UCSD-AML1 (cell line): Measurements from ENCODE around the gene FYB1.
A peak's percentile ranks its signal among the peaks of the same experiment; 100 is the strongest.

Experiments
- DNase-seq: peaks from one replicate; lab custom pipeline; 2025; ENCODE audit not compliant: unreplicated experiment; lab: John Stamatoyannopoulos, UW

Gene FYB1

DNA sequence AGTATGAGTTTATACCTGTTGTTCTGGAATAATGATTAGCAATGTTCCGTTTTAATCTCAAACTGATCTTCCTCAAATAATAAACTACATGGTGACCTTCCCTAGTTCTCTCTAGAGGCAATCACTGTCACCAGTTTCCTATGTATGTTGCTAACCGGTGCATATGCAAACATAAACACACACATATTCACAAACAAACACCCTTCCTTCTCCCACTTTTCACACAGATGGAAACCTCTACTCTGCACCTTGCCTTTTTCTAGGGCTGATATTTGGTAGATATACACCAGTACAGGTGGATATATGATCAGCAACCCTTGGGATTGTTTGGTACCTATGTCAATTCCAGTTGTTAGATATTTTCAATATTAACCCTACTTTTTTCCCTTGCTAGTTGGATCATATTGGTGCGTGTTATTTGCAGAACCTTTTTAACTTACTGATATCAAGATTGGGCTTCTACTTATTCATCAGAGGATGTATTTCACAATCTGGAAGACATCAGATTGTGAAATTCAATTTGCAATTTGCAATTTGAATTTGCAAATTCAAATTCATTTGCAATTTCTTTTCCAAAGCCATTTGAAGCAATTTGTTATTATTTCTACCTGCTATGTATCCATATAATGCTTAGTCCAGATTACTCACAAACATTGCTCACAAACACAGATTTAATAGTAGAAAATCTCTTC lies 12.6 kb downstream of the FYB1 start:
- no peak for DNase-seq

DNA sequence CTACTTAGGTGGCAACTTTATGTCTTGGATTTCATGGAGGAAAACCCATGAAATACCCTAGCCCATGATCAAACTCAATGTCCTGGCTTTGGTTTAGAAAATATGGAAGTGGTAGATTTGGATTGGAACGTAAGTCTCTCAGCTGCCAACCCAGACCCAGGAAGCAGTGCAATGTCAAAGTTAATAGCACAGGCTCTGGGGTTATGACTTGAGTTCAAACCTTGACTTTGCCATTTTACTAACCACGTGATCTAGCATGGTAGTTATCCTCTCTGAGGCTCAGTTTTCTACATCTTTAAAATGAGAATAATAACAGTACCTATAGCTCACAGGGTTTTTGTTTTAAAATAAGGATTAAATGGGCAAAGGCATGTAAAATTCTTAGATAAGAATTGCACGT lies 13.8 kb downstream of the FYB1 start:
- DNase-seq = no peak

DNA sequence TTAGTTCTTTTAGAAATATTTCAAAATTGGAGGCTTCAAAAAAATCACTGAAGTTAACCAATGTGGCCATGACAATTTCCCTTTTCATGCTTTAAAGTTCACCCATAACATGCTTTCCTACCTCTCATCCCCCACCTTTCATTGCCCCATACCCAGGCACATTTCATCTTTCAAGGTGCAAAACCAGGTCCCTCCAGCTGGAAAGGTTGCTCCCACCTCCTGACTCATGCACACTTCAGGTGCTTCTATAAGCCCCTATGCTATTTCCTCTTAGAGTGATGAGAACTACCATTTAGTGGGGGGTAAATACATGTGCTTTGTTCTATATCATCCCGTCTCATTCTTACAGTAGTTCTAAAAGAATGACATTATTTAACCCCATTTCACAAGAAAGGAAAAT lies 15.4 kb downstream of the FYB1 start:
- DNase-seq = no peak

GRCh38 chr5:39203275-39203922 lies 16.0 kb downstream of the FYB1 start:
- DNase-seq = no peak

GRCh38 chr5:39202597-39203274 lies 16.6 kb downstream of the FYB1 start:
- no peak for DNase-seq

DNA sequence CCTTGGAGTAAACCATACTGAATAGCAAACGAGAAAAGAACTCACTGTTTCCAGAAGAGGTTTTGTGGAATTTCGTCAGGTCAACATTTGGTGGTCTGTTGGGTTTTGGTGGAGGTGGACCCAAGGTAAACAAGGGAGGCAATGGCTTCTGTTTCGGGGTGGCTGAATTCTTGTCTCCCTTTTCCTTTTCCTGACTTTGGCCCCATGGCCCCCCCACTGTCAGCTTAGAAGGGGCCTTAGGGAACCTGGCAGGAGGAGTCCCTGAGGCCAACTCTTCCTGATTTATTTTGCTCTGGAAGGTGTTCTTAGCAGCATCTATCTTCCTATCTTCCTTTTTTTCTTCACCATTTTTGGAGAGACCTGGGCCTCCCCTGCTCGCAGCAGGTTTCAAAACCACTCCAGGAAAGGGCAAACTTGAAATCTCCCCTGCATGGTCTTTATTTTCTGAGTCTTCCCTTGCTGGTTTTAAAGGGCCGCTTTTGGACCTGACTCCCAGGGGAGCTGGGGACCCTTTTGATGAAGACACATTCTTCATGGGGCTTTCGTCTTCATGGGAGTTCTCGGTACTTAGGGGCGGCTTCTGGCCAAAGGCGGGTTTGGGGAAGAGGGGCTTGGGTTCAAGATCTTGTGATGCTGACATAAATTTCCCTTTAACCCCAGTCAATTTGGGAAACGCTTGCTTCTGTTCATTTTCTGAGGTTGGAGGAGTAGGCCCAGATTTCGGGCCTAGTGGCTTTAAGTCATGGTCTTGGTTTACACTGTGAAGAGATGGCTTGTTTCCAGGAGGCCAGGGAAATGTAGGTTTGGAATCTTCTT lies 17.4 kb downstream of the FYB1 start:
- DNase-seq = no peak

- DNase-seq = no peak
Observed at GRCh38 chr5:39201160-39201780, 18.1 kb downstream of the FYB1 start.

DNA sequence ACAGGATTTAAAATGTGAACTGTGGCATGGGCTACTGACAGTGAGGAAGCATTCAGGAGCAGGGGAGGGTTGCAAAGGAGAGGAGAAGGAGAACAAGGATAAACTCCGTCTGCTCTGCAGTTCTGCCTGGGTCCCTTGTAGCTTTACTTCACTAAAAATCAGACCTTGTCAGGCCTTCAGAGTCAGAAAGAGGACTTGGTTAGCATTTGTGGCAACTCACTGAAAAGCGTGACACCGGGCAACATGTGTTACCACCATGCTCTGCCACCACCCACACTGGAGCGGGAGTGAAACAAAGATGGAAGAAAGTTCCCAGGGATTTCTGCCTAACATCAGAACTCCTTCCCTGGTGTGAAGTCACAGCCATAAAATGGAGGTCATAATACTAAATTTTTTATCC lies 19.3 kb downstream of the FYB1 start:
- DNase-seq = no peak

DNA sequence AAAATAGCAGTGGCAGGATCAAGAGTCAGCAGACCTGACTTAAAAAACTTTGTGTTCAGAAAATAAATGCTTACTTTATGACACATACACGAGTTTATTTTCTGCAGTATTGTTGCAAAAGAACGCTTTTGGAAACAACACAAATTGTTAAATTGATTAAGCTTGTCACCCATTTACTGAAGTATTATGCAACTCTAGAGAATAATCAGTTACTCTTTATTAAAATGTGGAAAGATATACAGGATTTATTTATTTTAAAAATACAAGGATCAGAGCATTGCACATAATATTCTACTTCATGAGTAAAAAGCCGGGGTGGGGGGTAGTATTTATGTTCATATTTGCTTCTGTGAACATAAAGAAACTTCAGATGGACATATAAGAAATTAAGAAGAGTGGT lies 20.0 kb downstream of the FYB1 start:
- no peak for DNase-seq

DNA sequence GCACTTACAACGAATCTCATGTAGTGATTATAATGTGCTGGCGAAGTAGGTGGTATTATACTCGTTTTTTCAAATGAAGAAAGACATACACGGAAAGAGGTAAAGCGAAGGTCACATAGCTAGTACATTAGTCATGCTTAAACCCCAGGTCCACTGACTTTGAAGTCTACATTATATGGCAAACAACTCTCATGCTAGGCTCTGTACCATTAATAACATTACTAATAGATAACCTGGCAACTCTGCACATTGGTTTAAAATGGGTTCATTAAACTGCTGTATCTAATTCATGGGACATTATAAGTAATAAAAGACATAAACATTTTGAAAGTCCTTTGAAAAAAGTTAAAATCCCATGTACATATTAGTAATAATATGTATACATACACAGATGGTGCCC lies 21.2 kb downstream of the FYB1 start:
- no peak for DNase-seq

DNA sequence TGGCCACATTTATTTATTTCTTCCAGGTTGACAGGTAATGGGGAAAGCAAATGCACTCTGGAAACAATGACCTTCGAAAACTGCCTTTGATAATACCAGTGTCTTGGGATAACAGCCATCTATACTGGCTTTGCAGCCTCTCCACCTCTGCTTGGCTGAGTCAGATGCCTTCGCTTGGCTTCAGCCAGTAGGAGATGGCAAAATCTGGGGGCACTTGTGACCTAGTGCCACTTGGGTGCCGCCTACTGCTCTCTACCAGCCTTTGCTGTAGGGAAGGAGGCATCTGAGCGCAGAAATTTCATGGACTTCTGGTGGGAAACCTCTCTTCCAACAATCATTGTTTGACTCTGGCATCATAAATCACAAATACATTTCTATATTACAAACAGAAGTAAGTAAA lies 21.8 kb downstream of the FYB1 start:
- DNase-seq = no peak

DNA sequence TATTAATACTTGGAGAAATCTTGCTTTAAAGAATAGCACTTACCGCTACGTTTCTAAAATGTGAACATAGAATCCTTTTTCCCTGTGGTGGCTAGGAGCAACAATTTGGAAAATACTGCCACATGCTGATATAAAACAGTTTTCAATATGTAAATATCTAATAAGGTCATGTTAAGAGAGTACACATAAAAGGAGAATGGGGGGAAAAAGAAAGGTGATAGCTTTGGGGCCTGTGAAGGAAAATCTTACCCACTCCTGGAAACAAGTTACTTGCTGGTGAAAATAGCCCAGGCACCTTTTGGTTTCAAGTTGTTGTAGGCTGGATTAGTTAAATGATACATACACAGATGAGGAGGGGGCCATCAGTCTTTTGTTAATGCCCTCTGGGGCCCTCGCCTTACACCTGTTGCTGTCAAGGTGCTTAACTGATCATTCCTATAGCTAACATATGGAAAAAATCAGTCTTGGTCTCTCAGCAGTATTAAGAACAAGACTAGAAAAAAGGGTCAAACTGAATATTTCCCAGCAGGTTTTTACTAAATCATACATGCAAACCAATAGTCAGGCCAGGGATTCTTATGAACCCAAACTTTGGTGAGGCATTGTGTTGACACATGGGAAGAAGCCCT lies 24.1 kb downstream of the FYB1 start:
- no peak for DNase-seq

GRCh38 chr5:39194466-39195136 lies 24.8 kb downstream of the FYB1 start:
- peak; percentile 34 for DNase-seq

GRCh38 chr5:39193553-39194465 lies 25.6 kb downstream of the FYB1 start:
- DNase-seq = no peak

GRCh38 chr5:39192450-39193160 lies 26.8 kb downstream of the FYB1 start:
- no peak for DNase-seq

DNA sequence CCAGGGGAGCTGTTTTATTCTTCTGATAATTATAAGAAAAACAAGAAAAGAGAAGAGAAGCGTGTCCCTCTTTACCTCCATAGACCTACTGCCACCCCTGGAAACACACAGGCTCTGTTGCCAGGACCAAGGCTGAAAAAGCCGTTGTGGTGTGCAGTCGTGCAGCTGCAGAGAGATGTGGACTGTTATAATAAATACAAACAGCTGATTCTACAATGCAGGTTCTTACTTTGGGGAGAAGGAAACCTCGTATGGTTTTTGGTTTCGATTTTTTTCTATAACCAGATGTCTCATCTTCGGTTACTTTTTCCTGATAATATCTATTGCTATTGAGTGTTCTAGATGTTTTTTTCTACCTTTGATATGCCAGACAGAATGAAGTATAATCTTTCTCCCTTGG lies 28.1 kb downstream of the FYB1 start:
- no peak for DNase-seq

- no peak for DNase-seq
Observed at GRCh38 chr5:39190311-39191102, 28.9 kb downstream of the FYB1 start.
